Body of pancreas (tissue), 4 donors: Measurements from ENCODE around the gene SERPINE1.
"Not testable (repeated sequence)": the region's sequence is repeated elsewhere in the genome, so short reads cannot be mapped to it uniquely, and the experiment has no call there.

Source experiments
- POLR2A ChIP-seq, 3 donors: fragments of 450-650 bp; IDR thresholded peaks; one replicate each; pipeline ENCODE4 v1.6.1; 2016; ENCODE audit warnings: antibody characterized with exemption in 3 of 3, mild to moderate bottlenecking in 2 of 3
- TF ChIP-seq, protein P1 (sequence below), 7 experiments: fragments of 450-650 bp in 4 of 7; fragments of 200-600 bp in 3 of 7; sonication (generic) in 3 of 7; IDR thresholded peaks; one replicate each; pipeline ENCODE4 v1.5.1; 2016 to 2019; ENCODE audit warnings: antibody characterized with exemption in 7 of 7

DNA sequence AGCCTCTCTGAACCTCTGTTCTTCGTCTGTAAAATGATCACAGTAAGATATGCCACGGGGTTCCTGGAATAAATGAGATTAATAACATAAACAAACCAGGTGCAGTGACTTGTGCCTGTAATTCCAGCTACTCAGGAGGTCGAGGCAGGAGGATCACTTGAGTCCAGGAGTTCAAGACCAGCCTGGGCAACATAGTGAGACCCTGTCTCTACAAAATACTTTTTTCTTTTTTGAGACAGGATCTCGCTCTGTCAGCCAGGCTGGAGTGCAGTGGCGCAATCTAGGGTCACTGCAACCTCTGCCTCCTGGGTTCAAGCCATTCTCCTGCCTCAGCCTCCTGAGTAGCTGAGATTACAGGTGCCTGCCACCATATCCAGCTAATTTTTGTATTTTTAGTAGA lies 21.7 kb upstream of the SERPINE1 start:
- TF ChIP-seq, protein P1, sequence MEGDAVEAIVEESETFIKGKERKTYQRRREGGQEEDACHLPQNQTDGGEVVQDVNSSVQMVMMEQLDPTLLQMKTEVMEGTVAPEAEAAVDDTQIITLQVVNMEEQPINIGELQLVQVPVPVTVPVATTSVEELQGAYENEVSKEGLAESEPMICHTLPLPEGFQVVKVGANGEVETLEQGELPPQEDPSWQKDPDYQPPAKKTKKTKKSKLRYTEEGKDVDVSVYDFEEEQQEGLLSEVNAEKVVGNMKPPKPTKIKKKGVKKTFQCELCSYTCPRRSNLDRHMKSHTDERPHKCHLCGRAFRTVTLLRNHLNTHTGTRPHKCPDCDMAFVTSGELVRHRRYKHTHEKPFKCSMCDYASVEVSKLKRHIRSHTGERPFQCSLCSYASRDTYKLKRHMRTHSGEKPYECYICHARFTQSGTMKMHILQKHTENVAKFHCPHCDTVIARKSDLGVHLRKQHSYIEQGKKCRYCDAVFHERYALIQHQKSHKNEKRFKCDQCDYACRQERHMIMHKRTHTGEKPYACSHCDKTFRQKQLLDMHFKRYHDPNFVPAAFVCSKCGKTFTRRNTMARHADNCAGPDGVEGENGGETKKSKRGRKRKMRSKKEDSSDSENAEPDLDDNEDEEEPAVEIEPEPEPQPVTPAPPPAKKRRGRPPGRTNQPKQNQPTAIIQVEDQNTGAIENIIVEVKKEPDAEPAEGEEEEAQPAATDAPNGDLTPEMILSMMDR (IDR thresholded peaks at IDR 0.05) = not testable (repeated sequence)
- TF ChIP-seq POLR2A (IDR thresholded peaks at IDR 0.05) = not testable (repeated sequence)
